HepG2 (cell line): Measurements from ENCODE around the gene KDM1B. TPM values are rescaled to one million over a fixed set of nuclear protein-coding genes. Genes with fewer than 3 reads are reported as not detected.

Experiments used
- AHR ChIP-seq: IDR thresholded peaks from 2 replicates; pipeline ENCODE4 v1.6.1; 2018; ENCODE audit warnings: missing genetic modification reagents, missing compliant biosample characterization
- EHMT2 ChIP-seq: fragments of 200-600 bp; sonication (generic); IDR thresholded peaks from 2 replicates; pipeline ENCODE4 v1.7.0; 2017; ENCODE audit warnings: antibody characterized with exemption, low read depth, low read length, borderline replicate concordance
- KLF6 ChIP-seq: IDR thresholded peaks from 2 replicates; pipeline ENCODE4 v1.8.0; 2016; ENCODE audit warnings: missing biosample characterization, missing genetic modification reagents
- MXD4 ChIP-seq: IDR thresholded peaks from 2 replicates; pipeline ENCODE4 v1.6.1; 2016; ENCODE audit warnings: mild to moderate bottlenecking, missing biosample characterization, missing genetic modification reagents
- SIN3A ChIP-seq: IDR thresholded peaks from 2 replicates; pipeline ENCODE4 v1.6.1; 2011; ENCODE audit warnings: low read depth, mild to moderate bottlenecking, control low read depth, low read length, borderline replicate concordance
- SRSF1 ChIP-seq: fragments of 200-400 bp; formaldehyde crosslinking; optimal IDR thresholded peaks from 2 replicates; pipeline ENCODE3; 2017; ENCODE audit warnings: mild to moderate bottlenecking, low read depth, low read length, moderate library complexity
- SRSF9 ChIP-seq: fragments of 200-400 bp; formaldehyde crosslinking; IDR thresholded peaks from 2 replicates; pipeline ENCODE4 v1.6.1; 2018; ENCODE audit warnings: borderline replicate concordance, mild to moderate bottlenecking, low read depth, low read length; ENCODE audit not compliant: insufficient read depth, poor library complexity, severe bottlenecking
- ZBTB7B ChIP-seq: sonication (generic); formaldehyde crosslinking; IDR thresholded peaks from 2 replicates; pipeline ENCODE4 v1.4.0; 2020; ENCODE audit warnings: missing genetic modification reagents
- ZC3H13 ChIP-seq: sonication (generic); formaldehyde crosslinking; IDR thresholded peaks from 2 replicates; pipeline ENCODE4 v1.8.1; 2023; ENCODE audit warnings: mild to moderate bottlenecking, missing genetic modification reagents, moderate library complexity
- ZNF263 ChIP-seq: sonication (generic); formaldehyde crosslinking; IDR thresholded peaks from 2 replicates; pipeline ENCODE4 v1.4.0; 2020; ENCODE audit warnings: missing genetic modification reagents
- ZNF331 ChIP-seq: sonication (generic); formaldehyde crosslinking; IDR thresholded peaks from 2 replicates; pipeline ENCODE4 v1.4.0; 2020; ENCODE audit warnings: missing genetic modification reagents
- ZNF558 ChIP-seq: sonication (generic); formaldehyde crosslinking; IDR thresholded peaks from 2 replicates; pipeline ENCODE4 v1.9.0; 2022; ENCODE audit warnings: mild to moderate bottlenecking, missing genetic modification reagents, borderline replicate concordance
- ZNF615 ChIP-seq: sonication (generic); formaldehyde crosslinking; IDR thresholded peaks from 2 replicates; pipeline ENCODE4 v1.5.0; 2020; ENCODE audit warnings: mild to moderate bottlenecking, missing genetic modification reagents, borderline replicate concordance
- polyA plus RNA-seq, 8 experiments: library from polyadenylated mRNA; depleted of rRNA in 3 of 8; stranded (reverse) in 7 of 8; unstranded in 1 of 8; fragments of >200 nt; fragmentation: Illumina TruSeq in 4 of 8; extraction: Trizol in 4 of 8; gene quantifications; 2 replicates each; pipeline versions ENCODE4 v1.2.1 to v1.2.3, GENCODE V29; 2011 to 2016; ENCODE audit warnings: low read depth in 4 of 8, missing spikeins in 1 of 8, mixed read lengths in 1 of 8; ENCODE audit not compliant: insufficient read depth in 1 of 8
- total RNA-seq, 5 experiments: library from RNA; depleted of rRNA; stranded (reverse); fragments of >200 nt; fragmentation: Illumina TruSeq; extraction: Trizol; gene quantifications; 2 replicates each; pipeline ENCODE4 v1.2.3, GENCODE V29; 2016; ENCODE audit warnings: low read depth in 1 of 5
- TF ChIP-seq, protein P1 (sequence below): sonication (generic); formaldehyde crosslinking; IDR thresholded peaks from 2 replicates; pipeline ENCODE4 v1.5.0; 2020; ENCODE audit warnings: missing genetic modification reagents
- TF ChIP-seq, protein P2 (sequence below): sonication (generic); formaldehyde crosslinking; IDR thresholded peaks from 2 replicates; pipeline ENCODE4 v1.4.0; 2020; ENCODE audit warnings: missing genetic modification reagents, borderline replicate concordance
- TF ChIP-seq, protein P3 (sequence below): sonication (generic); formaldehyde crosslinking; IDR thresholded peaks from 2 replicates; pipeline ENCODE4 v1.5.1; 2020; ENCODE audit warnings: mild to moderate bottlenecking, missing genetic modification reagents
- TF ChIP-seq, protein P4 (sequence below): sonication (generic); IDR thresholded peaks from 2 replicates; pipeline ENCODE4 v1.6.1; 2016; ENCODE audit warnings: low read depth, borderline replicate concordance
- TF ChIP-seq, protein P5 (sequence below): sonication (generic); formaldehyde crosslinking; IDR thresholded peaks from 2 replicates; pipeline ENCODE4 v1.4.0; 2020; ENCODE audit warnings: missing genetic modification reagents
- TF ChIP-seq, protein P6 (sequence below): sonication (generic); formaldehyde crosslinking; IDR thresholded peaks from 2 replicates; pipeline ENCODE4 v1.5.0; 2020; ENCODE audit warnings: missing genetic modification reagents, mild to moderate bottlenecking, borderline replicate concordance

The KDM1B gene
- total and polyA plus RNA-seq, 2 of the 13 experiments (the other 11 are each of a cell fraction or from before 2014, with no cell fraction given): 9.8 to 13.2 TPM

DNA sequence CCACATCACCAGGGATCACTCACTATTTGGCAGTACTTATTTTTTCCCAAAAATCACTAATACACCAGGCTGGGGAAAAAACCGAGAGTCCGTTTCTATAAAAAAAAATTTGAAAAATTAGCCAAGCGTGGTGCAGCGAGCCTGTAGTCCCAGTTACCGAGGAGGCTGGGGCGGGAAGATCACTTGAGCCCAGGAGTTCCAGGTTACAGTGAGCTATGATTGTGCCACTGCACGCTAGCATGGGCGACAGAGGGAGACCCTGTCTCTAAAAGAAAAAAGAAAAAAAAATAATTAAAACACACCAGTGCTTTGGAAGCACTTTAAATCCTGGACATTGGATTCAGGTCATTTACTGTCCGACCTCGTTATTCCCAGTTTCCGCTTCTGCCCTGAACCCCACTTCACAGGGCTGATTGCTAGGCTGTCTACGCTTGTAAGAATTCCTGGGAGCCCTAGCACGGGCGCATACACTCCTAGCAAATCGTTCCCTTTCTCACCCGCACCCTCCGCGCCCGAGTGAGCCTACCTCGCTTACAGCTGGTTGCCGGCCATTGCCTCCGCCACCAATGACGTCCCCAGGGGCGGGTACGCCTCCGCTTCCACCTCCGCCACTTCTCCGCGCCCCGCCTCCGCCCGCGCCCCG, 594 bp upstream of the KDM1B start, which contains the start of gene TPMT (continued):
- no peak for TF ChIP-seq EHMT2
- TF ChIP-seq SRSF1: peak; percentile 17
- no peak; the same call in 1 of the 2 replicates for TF ChIP-seq ZBTB7B (CRISPR knock-in tag)
- TF ChIP-seq, protein P1, sequence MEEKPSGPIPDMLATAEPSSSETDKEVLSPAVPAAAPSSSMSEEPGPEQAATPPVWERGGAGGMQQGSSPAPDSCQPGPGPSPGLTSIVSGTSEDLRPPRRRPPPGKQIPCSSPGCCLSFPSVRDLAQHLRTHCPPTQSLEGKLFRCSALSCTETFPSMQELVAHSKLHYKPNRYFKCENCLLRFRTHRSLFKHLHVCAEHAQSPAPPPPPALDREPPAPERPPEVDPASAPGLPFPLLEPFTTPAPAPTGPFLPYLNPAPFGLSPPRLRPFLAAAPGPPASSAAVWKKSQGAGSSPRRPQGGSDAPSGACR (CRISPR knock-in tag): peak; percentile 50; the same call in 1 of the 2 replicates
- TF ChIP-seq, protein P2, sequence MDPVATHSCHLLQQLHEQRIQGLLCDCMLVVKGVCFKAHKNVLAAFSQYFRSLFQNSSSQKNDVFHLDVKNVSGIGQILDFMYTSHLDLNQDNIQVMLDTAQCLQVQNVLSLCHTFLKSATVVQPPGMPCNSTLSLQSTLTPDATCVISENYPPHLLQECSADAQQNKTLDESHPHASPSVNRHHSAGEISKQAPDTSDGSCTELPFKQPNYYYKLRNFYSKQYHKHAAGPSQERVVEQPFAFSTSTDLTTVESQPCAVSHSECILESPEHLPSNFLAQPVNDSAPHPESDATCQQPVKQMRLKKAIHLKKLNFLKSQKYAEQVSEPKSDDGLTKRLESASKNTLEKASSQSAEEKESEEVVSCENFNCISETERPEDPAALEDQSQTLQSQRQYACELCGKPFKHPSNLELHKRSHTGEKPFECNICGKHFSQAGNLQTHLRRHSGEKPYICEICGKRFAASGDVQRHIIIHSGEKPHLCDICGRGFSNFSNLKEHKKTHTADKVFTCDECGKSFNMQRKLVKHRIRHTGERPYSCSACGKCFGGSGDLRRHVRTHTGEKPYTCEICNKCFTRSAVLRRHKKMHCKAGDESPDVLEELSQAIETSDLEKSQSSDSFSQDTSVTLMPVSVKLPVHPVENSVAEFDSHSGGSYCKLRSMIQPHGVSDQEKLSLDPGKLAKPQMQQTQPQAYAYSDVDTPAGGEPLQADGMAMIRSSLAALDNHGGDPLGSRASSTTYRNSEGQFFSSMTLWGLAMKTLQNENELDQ (CRISPR knock-in tag): 0 out of 2 replicates have a peak, but pooled peaks have one; percentile 33
- no peak for TF ChIP-seq AHR (CRISPR knock-in tag)
- TF ChIP-seq ZNF263 (CRISPR knock-in tag): no peak
- TF ChIP-seq ZNF615 (CRISPR knock-in tag): no peak
- TF ChIP-seq, protein P3, sequence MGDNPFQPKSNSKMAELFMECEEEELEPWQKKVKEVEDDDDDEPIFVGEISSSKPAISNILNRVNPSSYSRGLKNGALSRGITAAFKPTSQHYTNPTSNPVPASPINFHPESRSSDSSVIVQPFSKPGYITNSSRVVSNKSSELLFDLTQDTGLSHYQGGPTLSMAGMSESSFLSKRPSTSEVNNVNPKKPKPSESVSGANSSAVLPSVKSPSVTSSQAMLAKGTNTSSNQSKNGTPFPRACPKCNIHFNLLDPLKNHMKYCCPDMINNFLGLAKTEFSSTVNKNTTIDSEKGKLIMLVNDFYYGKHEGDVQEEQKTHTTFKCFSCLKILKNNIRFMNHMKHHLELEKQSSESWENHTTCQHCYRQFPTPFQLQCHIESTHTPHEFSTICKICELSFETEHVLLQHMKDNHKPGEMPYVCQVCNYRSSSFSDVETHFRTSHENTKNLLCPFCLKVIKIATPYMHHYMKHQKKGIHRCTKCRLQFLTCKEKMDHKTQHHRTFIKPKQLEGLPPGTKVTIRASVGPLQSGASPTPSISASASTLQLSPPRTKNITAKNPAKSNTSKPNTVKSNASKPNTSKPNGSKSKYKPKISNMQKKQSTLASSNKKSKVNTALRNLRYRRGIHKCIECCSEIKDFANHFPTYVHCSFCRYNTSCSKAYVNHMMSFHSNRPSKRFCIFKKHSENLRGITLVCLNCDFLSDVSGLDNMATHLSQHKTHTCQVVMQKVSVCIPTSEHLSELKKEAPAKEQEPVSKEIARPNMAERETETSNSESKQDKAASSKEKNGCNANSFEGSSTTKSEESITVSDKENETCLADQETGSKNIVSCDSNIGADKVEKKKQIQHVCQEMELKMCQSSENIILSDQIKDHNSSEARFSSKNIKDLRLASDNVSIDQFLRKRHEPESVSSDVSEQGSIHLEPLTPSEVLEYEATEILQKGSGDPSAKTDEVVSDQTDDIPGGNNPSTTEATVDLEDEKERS: 0 out of 2 replicates have a peak, but pooled peaks have one; percentile 61
- TF ChIP-seq, protein P4, sequence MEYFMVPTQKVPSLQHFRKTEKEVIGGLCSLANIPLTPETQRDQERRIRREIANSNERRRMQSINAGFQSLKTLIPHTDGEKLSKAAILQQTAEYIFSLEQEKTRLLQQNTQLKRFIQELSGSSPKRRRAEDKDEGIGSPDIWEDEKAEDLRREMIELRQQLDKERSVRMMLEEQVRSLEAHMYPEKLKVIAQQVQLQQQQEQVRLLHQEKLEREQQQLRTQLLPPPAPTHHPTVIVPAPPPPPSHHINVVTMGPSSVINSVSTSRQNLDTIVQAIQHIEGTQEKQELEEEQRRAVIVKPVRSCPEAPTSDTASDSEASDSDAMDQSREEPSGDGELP: peak; percentile 90
- peak; percentile 83; the same call in 1 of the 2 replicates for TF ChIP-seq SIN3A
- TF ChIP-seq SRSF9: no peak
- TF ChIP-seq MXD4 (CRISPR knock-in tag): peak; percentile 27; the same call in 1 of the 2 replicates
- TF ChIP-seq, protein P5, sequence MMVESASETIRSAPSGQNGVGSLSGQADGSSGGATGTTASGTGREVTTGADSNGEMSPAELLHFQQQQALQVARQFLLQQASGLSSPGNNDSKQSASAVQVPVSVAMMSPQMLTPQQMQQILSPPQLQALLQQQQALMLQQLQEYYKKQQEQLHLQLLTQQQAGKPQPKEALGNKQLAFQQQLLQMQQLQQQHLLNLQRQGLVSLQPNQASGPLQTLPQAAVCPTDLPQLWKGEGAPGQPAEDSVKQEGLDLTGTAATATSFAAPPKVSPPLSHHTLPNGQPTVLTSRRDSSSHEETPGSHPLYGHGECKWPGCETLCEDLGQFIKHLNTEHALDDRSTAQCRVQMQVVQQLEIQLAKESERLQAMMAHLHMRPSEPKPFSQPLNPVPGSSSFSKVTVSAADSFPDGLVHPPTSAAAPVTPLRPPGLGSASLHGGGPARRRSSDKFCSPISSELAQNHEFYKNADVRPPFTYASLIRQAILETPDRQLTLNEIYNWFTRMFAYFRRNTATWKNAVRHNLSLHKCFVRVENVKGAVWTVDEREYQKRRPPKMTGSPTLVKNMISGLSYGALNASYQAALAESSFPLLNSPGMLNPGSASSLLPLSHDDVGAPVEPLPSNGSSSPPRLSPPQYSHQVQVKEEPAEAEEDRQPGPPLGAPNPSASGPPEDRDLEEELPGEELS (CRISPR knock-in tag): peak; percentile 26; the same call in 1 of the 2 replicates
- 0 out of 2 replicates have a peak, but pooled peaks have one; percentile 32 for TF ChIP-seq KLF6 (CRISPR knock-in tag)
- peak; percentile 40 for TF ChIP-seq ZNF331 (CRISPR knock-in tag)
- TF ChIP-seq, protein P6, sequence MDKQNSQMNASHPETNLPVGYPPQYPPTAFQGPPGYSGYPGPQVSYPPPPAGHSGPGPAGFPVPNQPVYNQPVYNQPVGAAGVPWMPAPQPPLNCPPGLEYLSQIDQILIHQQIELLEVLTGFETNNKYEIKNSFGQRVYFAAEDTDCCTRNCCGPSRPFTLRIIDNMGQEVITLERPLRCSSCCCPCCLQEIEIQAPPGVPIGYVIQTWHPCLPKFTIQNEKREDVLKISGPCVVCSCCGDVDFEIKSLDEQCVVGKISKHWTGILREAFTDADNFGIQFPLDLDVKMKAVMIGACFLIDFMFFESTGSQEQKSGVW (CRISPR knock-in tag): no peak
- no peak for TF ChIP-seq ZC3H13 (CRISPR knock-in tag)
- TF ChIP-seq ZNF558 (CRISPR knock-in tag): no peak
